Tibial nerve (tissue), 4 donors: ENCODE data around the gene IRAK4.

Experiments used
- EP300 ChIP-seq, 2 donors: sonication (generic); formaldehyde crosslinking; IDR thresholded peaks; one replicate each; pipeline ENCODE4 v1.6.1; 2017; ENCODE audit warnings: antibody characterized with exemption in 2 of 2, mild to moderate bottlenecking in 1 of 2
- TF ChIP-seq, protein P1 (sequence below), 5 experiments: fragments of 200-600 bp in 3 of 5; fragments of 450-650 bp in 2 of 5; sonication (generic) in 3 of 5; IDR thresholded peaks; one replicate each; pipeline ENCODE4 v1.5.1; 2016 to 2019; ENCODE audit warnings: antibody characterized with exemption in 5 of 5, mild to moderate bottlenecking in 3 of 5, moderate library complexity in 2 of 5

DNA sequence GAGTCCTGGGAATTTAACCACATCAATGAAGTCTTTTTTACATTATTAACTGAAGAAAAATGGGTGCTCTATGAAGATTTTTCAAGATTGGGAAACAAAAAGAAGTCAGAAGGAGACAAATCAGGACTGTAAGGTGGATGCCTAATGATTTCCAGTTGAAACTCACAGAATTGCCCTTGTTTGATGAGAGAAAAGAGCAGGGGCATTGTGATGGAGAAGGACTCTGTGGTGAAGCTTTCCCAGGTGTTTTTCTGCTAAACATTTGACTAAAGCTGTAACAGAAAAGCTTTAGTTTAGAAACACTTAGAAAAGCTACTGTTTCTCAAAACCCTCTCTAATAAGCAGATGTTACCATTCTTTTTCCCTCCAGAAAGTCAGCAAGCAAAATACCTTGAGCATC lies 5.8 kb downstream of the IRAK4 start:
- TF ChIP-seq, protein P1, sequence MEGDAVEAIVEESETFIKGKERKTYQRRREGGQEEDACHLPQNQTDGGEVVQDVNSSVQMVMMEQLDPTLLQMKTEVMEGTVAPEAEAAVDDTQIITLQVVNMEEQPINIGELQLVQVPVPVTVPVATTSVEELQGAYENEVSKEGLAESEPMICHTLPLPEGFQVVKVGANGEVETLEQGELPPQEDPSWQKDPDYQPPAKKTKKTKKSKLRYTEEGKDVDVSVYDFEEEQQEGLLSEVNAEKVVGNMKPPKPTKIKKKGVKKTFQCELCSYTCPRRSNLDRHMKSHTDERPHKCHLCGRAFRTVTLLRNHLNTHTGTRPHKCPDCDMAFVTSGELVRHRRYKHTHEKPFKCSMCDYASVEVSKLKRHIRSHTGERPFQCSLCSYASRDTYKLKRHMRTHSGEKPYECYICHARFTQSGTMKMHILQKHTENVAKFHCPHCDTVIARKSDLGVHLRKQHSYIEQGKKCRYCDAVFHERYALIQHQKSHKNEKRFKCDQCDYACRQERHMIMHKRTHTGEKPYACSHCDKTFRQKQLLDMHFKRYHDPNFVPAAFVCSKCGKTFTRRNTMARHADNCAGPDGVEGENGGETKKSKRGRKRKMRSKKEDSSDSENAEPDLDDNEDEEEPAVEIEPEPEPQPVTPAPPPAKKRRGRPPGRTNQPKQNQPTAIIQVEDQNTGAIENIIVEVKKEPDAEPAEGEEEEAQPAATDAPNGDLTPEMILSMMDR (IDR thresholded peaks at IDR 0.05) = no peak
- no peak for TF ChIP-seq EP300 (IDR thresholded peaks at IDR 0.05)
